Activated naive CD4-positive, alpha-beta T cell treated with anti-CD3 and anti-CD28 coated beads, Interleukin-2, amount 50 U/mL, for 24 hours (primary cell): Measurements from ENCODE around the gene HLA-DPB1.

ENCODE experiments used
- H3K27ac Mint-ChIP-seq: one replicate; pipeline ENCODE4 v1.8.0; 2021; ENCODE audit warnings: mild to moderate bottlenecking, mixed read lengths
- H3K27me3 Mint-ChIP-seq: one replicate; pipeline ENCODE4 v1.8.0; 2021; ENCODE audit warnings: mixed read lengths
- H3K36me3 Mint-ChIP-seq: one replicate; pipeline ENCODE4 v1.8.0; 2021; ENCODE audit warnings: mixed read lengths
- H3K4me1 Mint-ChIP-seq: one replicate; pipeline ENCODE4 v1.8.0; 2021; ENCODE audit warnings: mixed read lengths
- H3K4me3 Mint-ChIP-seq: one replicate; pipeline ENCODE4 v1.8.0; 2021; ENCODE audit warnings: mild to moderate bottlenecking, mixed read lengths
- H3K9me3 Mint-ChIP-seq: one replicate; pipeline ENCODE4 v1.8.0; 2021; ENCODE audit warnings: mixed read lengths

HLA-DPB1 gene

GRCh38 chr6:33108307-33108706 lies 32.5 kb downstream of the HLA-DPB1 start:
- Mint-ChIP-seq H3K4me1 (no peaks in the 10 kb centered on the region), H3K9me3 (no peaks in the 10 kb centered on the region), H3K4me3 (no peak overlapping the region), H3K27me3 (peaks cover 28% of the 10 kb centered on the region), H3K36me3 (no peaks in the 10 kb centered on the region), H3K27ac (no peak overlapping the region)

GRCh38 chr6:33112148-33112547 lies 36.4 kb downstream of the HLA-DPB1 start:
- H3K4me3 Mint-ChIP-seq: no peak overlapping the region
- H3K27me3 Mint-ChIP-seq: peaks cover 50% of the 10 kb centered on the region
- H3K36me3 Mint-ChIP-seq: no peaks in the 10 kb centered on the region

GRCh38 chr6:33113755-33114154 lies 38.0 kb downstream of the HLA-DPB1 start:
- peaks cover 14% of the 10 kb centered on the region for H3K4me1 Mint-ChIP-seq
- H3K27me3 Mint-ChIP-seq: peaks cover 62% of the 10 kb centered on the region
- peak overlapping the region; percentile 38 for H3K27ac Mint-ChIP-seq

More at GRCh38 chr6:33112148-33112547, 36.4 kb downstream of the HLA-DPB1 start:
- H3K9me3 Mint-ChIP-seq: no peaks in the 10 kb centered on the region
- H3K27ac Mint-ChIP-seq: no peak overlapping the region
- peaks cover 6% of the 10 kb centered on the region for H3K4me1 Mint-ChIP-seq

DNA sequence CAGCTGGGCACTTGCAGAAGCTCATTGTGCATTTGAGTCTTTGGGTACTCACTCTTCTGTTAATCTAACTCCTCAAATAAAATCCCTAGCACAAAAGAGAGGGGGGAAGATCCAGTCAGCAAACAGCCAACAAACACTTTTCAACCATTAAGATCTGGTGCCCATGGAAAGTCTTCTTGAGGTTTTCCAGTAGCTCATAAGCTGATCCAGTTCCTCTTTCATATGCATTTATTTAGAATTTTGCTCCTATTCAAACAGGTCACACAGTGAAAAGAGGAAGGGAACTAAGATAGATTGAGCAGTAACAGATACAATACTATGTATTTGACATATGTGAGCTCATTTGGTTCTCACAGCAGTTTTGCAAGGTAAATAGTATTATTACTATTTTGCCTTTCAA lies 38.6 kb downstream of the HLA-DPB1 start:
- H3K9me3 Mint-ChIP-seq: no peaks in the 10 kb centered on the region
- H3K27me3 Mint-ChIP-seq: peaks cover 61% of the 10 kb centered on the region
- H3K4me1 Mint-ChIP-seq: peaks cover 14% of the 10 kb centered on the region
- H3K4me3 Mint-ChIP-seq: no peak overlapping the region
- H3K36me3 Mint-ChIP-seq: no peaks in the 10 kb centered on the region
- no peak overlapping the region for H3K27ac Mint-ChIP-seq

More at GRCh38 chr6:33113755-33114154, 38.0 kb downstream of the HLA-DPB1 start:
- Mint-ChIP-seq H3K4me3 (no peak overlapping the region), H3K36me3 (no peaks in the 10 kb centered on the region), H3K9me3 (no peaks in the 10 kb centered on the region)

- Mint-ChIP-seq H3K27me3 (peaks cover 50% of the 10 kb centered on the region), H3K4me1 (peaks cover 14% of the 10 kb centered on the region), H3K9me3 (no peaks in the 10 kb centered on the region), H3K27ac (no peak overlapping the region), H3K4me3 (no peak overlapping the region), H3K36me3 (no peaks in the 10 kb centered on the region)
These were observed 40.6 kb downstream of the HLA-DPB1 start for GRCh38 chr6:33116417-33116816.

GRCh38 chr6:33116841-33117711 lies 41.3 kb downstream of the HLA-DPB1 start:
- Mint-ChIP-seq H3K27me3 (peaks cover 45% of the 10 kb centered on the region), H3K36me3 (no peaks in the 10 kb centered on the region), H3K4me3 (no peak overlapping the region), H3K4me1 (peaks cover 14% of the 10 kb centered on the region), H3K27ac (peak overlapping the region; percentile 68), H3K9me3 (no peaks in the 10 kb centered on the region)

GRCh38 chr6:33117811-33118277 lies 42.1 kb downstream of the HLA-DPB1 start:
- Mint-ChIP-seq H3K27ac (peak overlapping the region; percentile 68), H3K4me1 (peaks cover 14% of the 10 kb centered on the region), H3K27me3 (peaks cover 39% of the 10 kb centered on the region), H3K36me3 (no peaks in the 10 kb centered on the region), H3K4me3 (no peak overlapping the region), H3K9me3 (no peaks in the 10 kb centered on the region)

GRCh38 chr6:33118525-33119123 lies 42.8 kb downstream of the HLA-DPB1 start:
- Mint-ChIP-seq H3K4me1 (peaks cover 14% of the 10 kb centered on the region), H3K4me3 (no peak overlapping the region), H3K27me3 (peaks cover 35% of the 10 kb centered on the region), H3K27ac (no peak overlapping the region), H3K36me3 (no peaks in the 10 kb centered on the region), H3K9me3 (no peaks in the 10 kb centered on the region)

DNA sequence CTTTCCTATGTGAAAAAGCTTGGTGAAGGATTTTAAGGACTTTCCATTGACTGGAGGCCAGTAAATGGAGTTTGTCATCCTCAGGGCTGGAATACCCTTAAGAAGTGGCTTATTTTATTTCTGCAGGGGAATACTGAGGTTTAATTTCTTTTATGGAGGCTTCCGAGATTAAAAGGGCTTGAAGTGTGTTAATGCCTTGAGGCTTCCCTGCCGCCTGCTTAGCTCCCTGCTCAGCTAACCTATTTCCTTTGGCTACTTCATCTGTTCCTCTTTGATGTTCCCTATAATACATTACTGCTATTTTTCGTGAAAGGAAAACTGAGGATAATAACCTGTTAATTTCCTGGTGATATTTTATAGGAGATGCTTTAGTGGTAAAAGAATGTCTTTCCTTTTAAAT lies 44.2 kb downstream of the HLA-DPB1 start:
- H3K4me3 Mint-ChIP-seq: no peak overlapping the region
- no peak overlapping the region for H3K27ac Mint-ChIP-seq
- peaks cover 24% of the 10 kb centered on the region for H3K27me3 Mint-ChIP-seq
- H3K9me3 Mint-ChIP-seq: no peaks in the 10 kb centered on the region
- H3K4me1 Mint-ChIP-seq: peaks cover 14% of the 10 kb centered on the region
- no peaks in the 10 kb centered on the region for H3K36me3 Mint-ChIP-seq

DNA sequence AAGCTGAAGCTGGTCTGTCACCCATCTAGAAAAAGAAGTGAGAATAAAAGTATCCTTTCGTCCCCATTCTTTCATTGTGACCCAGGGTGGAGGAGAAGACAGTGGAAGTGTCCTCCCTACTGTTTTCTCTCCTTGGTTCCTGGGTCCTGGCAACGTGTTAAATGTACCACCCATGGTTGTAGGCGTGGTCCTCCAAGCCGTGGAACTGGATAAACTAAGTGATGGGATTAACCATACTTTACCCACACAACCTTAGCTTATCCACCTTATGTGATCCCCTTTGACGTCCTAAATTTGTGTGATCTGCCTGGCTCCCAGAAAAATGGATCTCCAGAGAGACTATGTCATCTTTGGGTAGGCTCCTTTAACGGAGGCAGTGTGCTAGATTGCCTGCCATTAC lies 47.4 kb downstream of the HLA-DPB1 start:
- H3K4me3 Mint-ChIP-seq: no peak overlapping the region
- no peaks in the 10 kb centered on the region for H3K9me3 Mint-ChIP-seq
- no peaks in the 10 kb centered on the region for H3K36me3 Mint-ChIP-seq
- no peak overlapping the region for H3K27ac Mint-ChIP-seq
- no peaks in the 10 kb centered on the region for H3K4me1 Mint-ChIP-seq
- H3K27me3 Mint-ChIP-seq: peaks cover 6% of the 10 kb centered on the region

GRCh38 chr6:33123732-33124524 lies 48.1 kb downstream of the HLA-DPB1 start:
- no peaks in the 10 kb centered on the region for H3K36me3 Mint-ChIP-seq
- no peak overlapping the region for H3K27ac Mint-ChIP-seq
- H3K27me3 Mint-ChIP-seq: peaks cover 1% of the 10 kb centered on the region
- H3K4me1 Mint-ChIP-seq: no peaks in the 10 kb centered on the region
- no peak overlapping the region for H3K4me3 Mint-ChIP-seq
- no peaks in the 10 kb centered on the region for H3K9me3 Mint-ChIP-seq

- Mint-ChIP-seq H3K4me3 (no peak overlapping the region), H3K4me1 (no peaks in the 10 kb centered on the region), H3K27me3 (peaks cover 2% of the 10 kb centered on the region), H3K9me3 (no peaks in the 10 kb centered on the region), H3K27ac (no peak overlapping the region), H3K36me3 (no peaks in the 10 kb centered on the region)
These were observed 48.7 kb downstream of the HLA-DPB1 start for GRCh38 chr6:33124525-33124901.

GRCh38 chr6:33124947-33125346 lies 49.2 kb downstream of the HLA-DPB1 start:
- H3K4me1 Mint-ChIP-seq: no peaks in the 10 kb centered on the region

DNA sequence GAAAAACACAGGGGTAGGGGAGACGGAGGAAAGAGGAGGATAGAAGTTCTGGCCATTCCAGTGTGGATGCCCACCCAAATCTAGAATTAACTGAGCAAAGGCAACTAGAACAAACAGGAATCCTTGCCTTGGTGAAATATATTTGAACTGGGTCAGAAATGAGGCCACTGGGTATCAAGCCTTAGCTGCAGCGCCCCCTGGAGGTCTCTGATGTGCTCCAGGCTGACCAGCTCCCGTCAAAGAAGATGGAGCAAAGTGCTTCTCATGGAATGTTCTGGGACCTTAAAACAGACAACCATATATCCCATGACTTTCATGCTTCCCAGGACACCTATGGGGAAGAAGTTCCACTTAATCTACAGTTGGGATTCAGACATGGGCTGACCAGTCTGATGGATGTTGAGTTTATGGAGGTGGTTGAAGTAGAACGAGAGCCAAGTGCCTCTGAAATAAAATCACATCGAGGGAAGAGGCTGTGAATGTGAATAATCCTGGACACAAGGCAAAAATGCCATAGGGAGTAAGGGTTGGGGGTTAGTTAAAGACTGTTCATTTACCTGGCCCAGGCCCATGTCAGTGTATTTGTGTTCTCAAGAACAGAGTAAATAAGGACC lies 50.4 kb downstream of the HLA-DPB1 start:
- no peaks in the 10 kb centered on the region for H3K9me3 Mint-ChIP-seq
- H3K4me1 Mint-ChIP-seq: no peaks in the 10 kb centered on the region
- H3K4me3 Mint-ChIP-seq: no peak overlapping the region
- peaks cover 3% of the 10 kb centered on the region for H3K27me3 Mint-ChIP-seq
- H3K36me3 Mint-ChIP-seq: no peaks in the 10 kb centered on the region
- no peak overlapping the region for H3K27ac Mint-ChIP-seq

More at GRCh38 chr6:33124947-33125346, 49.2 kb downstream of the HLA-DPB1 start:
- H3K27me3 Mint-ChIP-seq: peaks cover 3% of the 10 kb centered on the region
- H3K36me3 Mint-ChIP-seq: no peaks in the 10 kb centered on the region
- H3K9me3 Mint-ChIP-seq: no peaks in the 10 kb centered on the region
- H3K4me3 Mint-ChIP-seq: no peak overlapping the region
- H3K27ac Mint-ChIP-seq: no peak overlapping the region

GRCh38 chr6:33128318-33128717 lies 52.5 kb downstream of the HLA-DPB1 start:
- no peak overlapping the region for H3K27ac Mint-ChIP-seq
- H3K4me3 Mint-ChIP-seq: no peak overlapping the region
- H3K36me3 Mint-ChIP-seq: no peaks in the 10 kb centered on the region

More at GRCh38 chr6:33128318-33128717, 52.5 kb downstream of the HLA-DPB1 start:
- H3K4me1 Mint-ChIP-seq: no peaks in the 10 kb centered on the region
- H3K27me3 Mint-ChIP-seq: peaks cover 3% of the 10 kb centered on the region
- no peaks in the 10 kb centered on the region for H3K9me3 Mint-ChIP-seq
